ENCODE measurements around the gene C1QTNF1. TPM values are rescaled to one million over a fixed set of nuclear protein-coding genes. Genes with fewer than 3 reads are reported as not detected.

C1QTNF1 gene
- total RNA-seq, 1 donor from 2014 or later, result not detected

GRCh38 chr17:78986649-78987328 is 37.2 kb upstream of the C1QTNF1 start:
- H3K9me3 Mint-ChIP-seq, result no peaks in the 10 kb centered on the region
- no peak for DNase-seq (ENCODE audit: low spot score)
- peaks cover 15% of the 10 kb centered on the region for H3K4me1 Mint-ChIP-seq (ENCODE audit: low read depth)
- intact Hi-C loops (cut with micrococcal nuclease), result no loop called here
- H3K36me3 Mint-ChIP-seq (ENCODE audit: low read depth), result peaks cover 24% of the 10 kb centered on the region
- no peak overlapping the region for H3K27ac Mint-ChIP-seq
- no peak overlapping the region for H3K4me3 Mint-ChIP-seq (ENCODE audit: low read depth)
- H3K27me3 Mint-ChIP-seq (ENCODE audit: low read depth), result no peaks in the 10 kb centered on the region

- Mint-ChIP-seq H3K4me1 (ENCODE audit: low read depth) (peaks cover 15% of the 10 kb centered on the region), H3K27ac (no peak overlapping the region), H3K9me3 (no peaks in the 10 kb centered on the region), H3K27me3 (ENCODE audit: low read depth) (no peaks in the 10 kb centered on the region), H3K4me3 (ENCODE audit: low read depth) (no peak overlapping the region), H3K36me3 (ENCODE audit: low read depth) (peaks cover 33% of the 10 kb centered on the region)
- no peak for DNase-seq (ENCODE audit: low spot score)
- intact Hi-C loops (cut with micrococcal nuclease), result no loop called here
Observed at GRCh38 chr17:78988152-78988551, 35.8 kb upstream of the C1QTNF1 start.

- intact Hi-C loops (cut with micrococcal nuclease), result no loop called here
- no peaks in the 10 kb centered on the region for H3K27me3 Mint-ChIP-seq (ENCODE audit: low read depth)
- H3K9me3 Mint-ChIP-seq, result no peaks in the 10 kb centered on the region
- no peak overlapping the region for H3K27ac Mint-ChIP-seq
- H3K4me1 Mint-ChIP-seq (ENCODE audit: low read depth), result peaks cover 15% of the 10 kb centered on the region
- peaks cover 45% of the 10 kb centered on the region for H3K36me3 Mint-ChIP-seq (ENCODE audit: low read depth)
- no peak overlapping the region for H3K4me3 Mint-ChIP-seq (ENCODE audit: low read depth)
- no peak for DNase-seq (ENCODE audit: low spot score)
Observed at GRCh38 chr17:78990349-78991016, 33.5 kb upstream of the C1QTNF1 start.

- DNase-seq (ENCODE audit: low spot score), result no peak
- H3K36me3 Mint-ChIP-seq (ENCODE audit: low read depth), result peaks cover 52% of the 10 kb centered on the region
- no peak overlapping the region for H3K4me3 Mint-ChIP-seq (ENCODE audit: low read depth)
- H3K27ac Mint-ChIP-seq, result no peak overlapping the region
- intact Hi-C loops (cut with micrococcal nuclease), result no loop called here
- H3K4me1 Mint-ChIP-seq (ENCODE audit: low read depth), result peaks cover 10% of the 10 kb centered on the region
- H3K9me3 Mint-ChIP-seq, result no peaks in the 10 kb centered on the region
- no peaks in the 10 kb centered on the region for H3K27me3 Mint-ChIP-seq (ENCODE audit: low read depth)
Observed at GRCh38 chr17:78991017-78991738, 32.8 kb upstream of the C1QTNF1 start.

- intact Hi-C loops (cut with micrococcal nuclease), result no loop called here
- Mint-ChIP-seq H3K9me3 (no peaks in the 10 kb centered on the region), H3K27ac (no peak overlapping the region), H3K4me1 (ENCODE audit: low read depth) (peaks cover 1% of the 10 kb centered on the region), H3K27me3 (ENCODE audit: low read depth) (no peaks in the 10 kb centered on the region), H3K4me3 (ENCODE audit: low read depth) (no peak overlapping the region), H3K36me3 (ENCODE audit: low read depth) (peaks cover 59% of the 10 kb centered on the region)
- no peak for DNase-seq (ENCODE audit: low spot score)
Observed at GRCh38 chr17:78991906-78992532, 31.9 kb upstream of the C1QTNF1 start.

GRCh38 chr17:78992542-78993212 is 31.3 kb upstream of the C1QTNF1 start:
- peaks cover 62% of the 10 kb centered on the region for H3K36me3 Mint-ChIP-seq (ENCODE audit: low read depth)
- no peaks in the 10 kb centered on the region for H3K27me3 Mint-ChIP-seq (ENCODE audit: low read depth)
- intact Hi-C loops (cut with micrococcal nuclease), result no loop called here
- no peak overlapping the region for H3K4me3 Mint-ChIP-seq (ENCODE audit: low read depth)
- no peak for DNase-seq (ENCODE audit: low spot score)
- no peak overlapping the region for H3K27ac Mint-ChIP-seq
- H3K9me3 Mint-ChIP-seq, result no peaks in the 10 kb centered on the region
- H3K4me1 Mint-ChIP-seq (ENCODE audit: low read depth), result no peaks in the 10 kb centered on the region

GRCh38 chr17:78993241-78993956 is 30.6 kb upstream of the C1QTNF1 start:
- intact Hi-C loops (cut with micrococcal nuclease), result no loop called here
- Mint-ChIP-seq H3K36me3 (ENCODE audit: low read depth) (peaks cover 68% of the 10 kb centered on the region), H3K27me3 (ENCODE audit: low read depth) (no peaks in the 10 kb centered on the region), H3K27ac (no peak overlapping the region), H3K4me1 (ENCODE audit: low read depth) (no peaks in the 10 kb centered on the region), H3K4me3 (ENCODE audit: low read depth) (no peak overlapping the region), H3K9me3 (no peaks in the 10 kb centered on the region)
- no peak for DNase-seq (ENCODE audit: low spot score)

GRCh38 chr17:78993981-78994671 is 29.8 kb upstream of the C1QTNF1 start:
- intact Hi-C loops (cut with micrococcal nuclease), result no loop called here
- no peak overlapping the region for H3K4me3 Mint-ChIP-seq (ENCODE audit: low read depth)

GRCh38 chr17:78995022-78995760 is 28.8 kb upstream of the C1QTNF1 start:
- Mint-ChIP-seq H3K4me1 (ENCODE audit: low read depth) (no peaks in the 10 kb centered on the region), H3K36me3 (ENCODE audit: low read depth) (peaks cover 66% of the 10 kb centered on the region), H3K27ac (no peak overlapping the region), H3K4me3 (ENCODE audit: low read depth) (no peak overlapping the region), H3K9me3 (no peaks in the 10 kb centered on the region), H3K27me3 (ENCODE audit: low read depth) (no peaks in the 10 kb centered on the region)
- no peak for DNase-seq (ENCODE audit: low spot score)
- intact Hi-C loops (cut with micrococcal nuclease), result no loop called here

More at GRCh38 chr17:78993981-78994671, 29.8 kb upstream of the C1QTNF1 start:
- Mint-ChIP-seq H3K27me3 (ENCODE audit: low read depth) (no peaks in the 10 kb centered on the region), H3K9me3 (no peaks in the 10 kb centered on the region), H3K4me1 (ENCODE audit: low read depth) (no peaks in the 10 kb centered on the region), H3K36me3 (ENCODE audit: low read depth) (peaks cover 68% of the 10 kb centered on the region), H3K27ac (no peak overlapping the region)
- DNase-seq (ENCODE audit: low spot score), result no peak

- H3K4me1 Mint-ChIP-seq (ENCODE audit: low read depth), result no peaks in the 10 kb centered on the region
- no peak overlapping the region for H3K4me3 Mint-ChIP-seq (ENCODE audit: low read depth)
- no peak for DNase-seq (ENCODE audit: low spot score)
- intact Hi-C loops (cut with micrococcal nuclease), result no loop called here
- no peak overlapping the region for H3K27ac Mint-ChIP-seq
- H3K9me3 Mint-ChIP-seq, result no peaks in the 10 kb centered on the region
- H3K36me3 Mint-ChIP-seq (ENCODE audit: low read depth), result peaks cover 66% of the 10 kb centered on the region
- no peaks in the 10 kb centered on the region for H3K27me3 Mint-ChIP-seq (ENCODE audit: low read depth)
Observed at GRCh38 chr17:78995761-78996451, 28.1 kb upstream of the C1QTNF1 start.

GRCh38 chr17:78996781-78997201 is 27.2 kb upstream of the C1QTNF1 start:
- DNase-seq (ENCODE audit: low spot score), result no peak
- Mint-ChIP-seq H3K4me3 (ENCODE audit: low read depth) (no peak overlapping the region), H3K36me3 (ENCODE audit: low read depth) (peaks cover 65% of the 10 kb centered on the region), H3K27ac (no peak overlapping the region), H3K9me3 (no peaks in the 10 kb centered on the region), H3K4me1 (ENCODE audit: low read depth) (no peaks in the 10 kb centered on the region), H3K27me3 (ENCODE audit: low read depth) (no peaks in the 10 kb centered on the region)
- intact Hi-C loops (cut with micrococcal nuclease), result no loop called here
